H9 (cell line): ENCODE measurements around the gene FBXL13. TPM values are rescaled to one million over a fixed set of nuclear protein-coding genes. Genes with fewer than 3 reads are reported as not detected.

ENCODE experiments used
- DNase-seq: peaks from one replicate; pipeline ENCODE4 v3.0.0-alpha.2; 2017
- H2AFZ ChIP-seq: one replicate; pipeline ENCODE4 v1.6.1; 2013; ENCODE audit warnings: mild to moderate bottlenecking, low read length, control low read depth, moderate library complexity
- H2AK5ac ChIP-seq: 2 replicates; pipeline ENCODE4 v1.6.1; 2013; ENCODE audit warnings: low read length, control low read depth, mixed read lengths; ENCODE audit not compliant: insufficient read length
- H2BK120ac ChIP-seq: one replicate; pipeline ENCODE4 v1.6.1; 2013; ENCODE audit warnings: low read depth, mild to moderate bottlenecking, low read length, control low read depth, inconsistent platforms; ENCODE audit not compliant: poor library complexity, severe bottlenecking
- H2BK12ac ChIP-seq: 2 replicates; pipeline ENCODE4 v1.6.1; 2013; ENCODE audit warnings: low read length, control low read depth, mixed read lengths, low read depth; ENCODE audit not compliant: insufficient read length
- H2BK15ac ChIP-seq: 2 replicates; pipeline ENCODE4 v1.6.1; 2013; ENCODE audit warnings: low read depth, low read length, control low read depth
- H2BK20ac ChIP-seq: one replicate; pipeline ENCODE4 v1.6.1; 2013; ENCODE audit warnings: low read depth, mild to moderate bottlenecking, low read length, control low read depth, inconsistent platforms; ENCODE audit not compliant: poor library complexity, severe bottlenecking
- H2BK5ac ChIP-seq: 2 replicates; pipeline ENCODE4 v1.6.1; 2013; ENCODE audit warnings: low read length, control low read depth, mixed read lengths; ENCODE audit not compliant: insufficient read length
- H3K14ac ChIP-seq: 2 replicates; pipeline ENCODE4 v1.6.1; 2013; ENCODE audit warnings: low read length, control low read depth; ENCODE audit not compliant: insufficient read depth
- H3K18ac ChIP-seq: 2 replicates; pipeline ENCODE4 v1.6.1; 2013; ENCODE audit warnings: low read depth, mild to moderate bottlenecking, mixed read lengths, low read length, control low read depth; ENCODE audit not compliant: insufficient read length
- H3K23ac ChIP-seq: 2 replicates; pipeline ENCODE4 v1.6.1; 2013; ENCODE audit warnings: low read length, control low read depth, mixed read lengths, low read depth; ENCODE audit not compliant: insufficient read length
- H3K23me2 ChIP-seq: 2 replicates; pipeline ENCODE4 v1.6.1; 2013; ENCODE audit warnings: low read depth, mild to moderate bottlenecking, mixed read lengths, low read length, control low read depth; ENCODE audit not compliant: insufficient read length, poor library complexity, severe bottlenecking
- H3K27ac ChIP-seq: 2 replicates; pipeline ENCODE4 v1.5.1; 2013; ENCODE audit warnings: low read length, control low read depth, mixed read lengths, low read depth; ENCODE audit not compliant: insufficient read length
- H3K27me3 ChIP-seq: 2 replicates; pipeline ENCODE4 v1.6.1; 2013; ENCODE audit warnings: low read length, control low read depth, inconsistent platforms; ENCODE audit not compliant: insufficient read depth
- H3K4ac ChIP-seq: 2 replicates; pipeline ENCODE4 v1.6.1; 2013; ENCODE audit warnings: low read depth, mild to moderate bottlenecking, control low read depth, inconsistent platforms, low read length, moderate library complexity
- H3K4me1 ChIP-seq: 2 replicates; pipeline ENCODE4 v1.6.1; 2013; ENCODE audit warnings: low read length, control low read depth, inconsistent platforms; ENCODE audit not compliant: insufficient read depth
- H3K4me2 ChIP-seq: 2 replicates; pipeline ENCODE4 v1.6.1; 2013; ENCODE audit warnings: low read length, control low read depth, mixed read lengths; ENCODE audit not compliant: insufficient read length, insufficient read depth
- H3K56ac ChIP-seq: 2 replicates; pipeline ENCODE4 v1.6.1; 2013; ENCODE audit warnings: low read depth, mild to moderate bottlenecking, mixed read lengths, low read length, control low read depth; ENCODE audit not compliant: insufficient read length
- H3K79me1 ChIP-seq: 2 replicates; pipeline ENCODE4 v1.6.1; 2013; ENCODE audit warnings: low read depth, mild to moderate bottlenecking, moderate library complexity, low read length, control low read depth, inconsistent platforms; ENCODE audit not compliant: insufficient read depth, poor library complexity, severe bottlenecking
- H3K79me2 ChIP-seq: 2 replicates; pipeline ENCODE4 v1.6.1; 2013; ENCODE audit warnings: low read length, control low read depth, inconsistent platforms; ENCODE audit not compliant: insufficient read depth
- H3K9ac ChIP-seq: 2 replicates; pipeline ENCODE4 v1.6.1; 2013; ENCODE audit warnings: low read length, control low read depth, mixed read lengths; ENCODE audit not compliant: insufficient read length; ENCODE audit errors: extremely low read depth
- H3K9me3 ChIP-seq: one replicate; pipeline ENCODE4 v1.6.1; 2013; ENCODE audit warnings: low read depth, low read length, inconsistent platforms; ENCODE audit not compliant: control insufficient read depth
- H3T11ph ChIP-seq: one replicate; pipeline ENCODE4 v1.6.1; 2013; ENCODE audit warnings: mild to moderate bottlenecking, low read length, control low read depth, inconsistent platforms
- H4K20me1 ChIP-seq: one replicate; pipeline ENCODE4 v1.6.1; 2013; ENCODE audit not compliant: control insufficient read depth, insufficient read length, insufficient read depth
- H4K5ac ChIP-seq: 2 replicates; pipeline ENCODE4 v1.6.1; 2013; ENCODE audit warnings: low read depth, mild to moderate bottlenecking, mixed read lengths, low read length, control low read depth; ENCODE audit not compliant: insufficient read length
- H4K8ac ChIP-seq: replicated peaks from 2 replicates; pipeline ENCODE4 v1.6.1; 2013; ENCODE audit warnings: low read length, control low read depth, mixed read lengths, low read depth; ENCODE audit not compliant: insufficient read length
- H4K91ac ChIP-seq: 2 replicates; pipeline ENCODE4 v1.6.1; 2013; ENCODE audit warnings: low read depth, mild to moderate bottlenecking, moderate library complexity, mixed read lengths, low read length, control low read depth; ENCODE audit not compliant: insufficient read length
- H3K27ac Mint-ChIP-seq, 3 experiments: 2 replicates in 2 of 3; 3 replicates in 1 of 3; pipeline ENCODE4 v1.8.0; 2020 to 2021; ENCODE audit warnings: mixed read lengths in 3 of 3, mild to moderate bottlenecking in 1 of 3, moderate library complexity in 1 of 3
- H3K27me3 Mint-ChIP-seq: 2 replicates; pipeline ENCODE4 v1.8.0; 2021; ENCODE audit warnings: low read depth, mild to moderate bottlenecking, moderate library complexity, mixed read lengths
- H3K36me3 Mint-ChIP-seq, 3 experiments: 2 replicates in 2 of 3; 3 replicates in 1 of 3; pipeline ENCODE4 v1.8.0; 2020 to 2021; ENCODE audit warnings: low read depth in 3 of 3, mixed read lengths in 3 of 3; ENCODE audit not compliant: insufficient read depth in 1 of 3
- H3K4me1 Mint-ChIP-seq, 2 experiments: 2 replicates each; pipeline ENCODE4 v1.8.0; 2020; ENCODE audit warnings: mixed read lengths in 2 of 2
- H3K4me3 Mint-ChIP-seq, 2 experiments: 2 replicates in 1 of 2; 3 replicates in 1 of 2; pipeline ENCODE4 v1.8.0; 2020 to 2021; ENCODE audit warnings: mild to moderate bottlenecking in 2 of 2, mixed read lengths in 2 of 2, moderate library complexity in 1 of 2
- H3K9me3 Mint-ChIP-seq, 2 experiments: 2 replicates in 1 of 2; 3 replicates in 1 of 2; pipeline ENCODE4 v1.8.0; 2020; ENCODE audit warnings: mild to moderate bottlenecking in 2 of 2, mixed read lengths in 2 of 2, moderate library complexity in 1 of 2
- WGBS: extraction: QIAGEN DNeasy Blood & Tissue Kit; methylation state at CpG from one replicate; pipeline ENCODE4 v1.1.7; 2013; ENCODE audit warnings: missing lambda C conversion rate, low lambda C conversion rate, mixed read lengths; ENCODE audit not compliant: insufficient read length; ENCODE audit errors: extremely low coverage; 5-methylcytosine and 5-hydroxymethylcytosine counted together
- total RNA-seq: library from RNA; stranded (reverse); gene quantifications from 2 replicates; pipeline ENCODE4 v1.2.1, GENCODE V29; 2021
- TF ChIP-seq, protein P1 (sequence below): fragments of 200-600 bp; sonication (generic); conservative IDR thresholded peaks from 3 replicates; pipeline ENCODE4 v1.8.0; 2021; ENCODE audit warnings: antibody characterized with exemption, mild to moderate bottlenecking

The FBXL13 gene
- total RNA-seq, 1 experiment from 2014 or later = 4.4 TPM

DNA sequence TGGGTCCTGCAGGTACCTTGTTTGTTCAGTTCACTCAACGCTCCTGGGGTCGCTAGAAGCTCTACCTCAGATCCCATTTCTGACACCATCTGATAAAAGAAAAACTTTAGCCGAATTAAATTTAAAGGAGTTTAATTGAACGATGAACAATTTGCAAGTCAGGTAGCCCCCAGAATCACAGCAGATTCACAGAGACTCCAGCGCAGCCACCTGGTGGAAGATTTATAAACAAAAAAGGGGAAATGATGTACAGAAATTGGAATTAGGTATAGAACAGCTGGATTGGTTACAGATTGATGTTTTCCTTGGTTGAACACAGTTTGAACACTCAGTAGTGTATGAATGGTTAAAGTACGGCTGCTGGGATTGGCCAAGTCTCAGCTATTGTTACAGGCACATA, 23.1 kb downstream of the FBXL13 start:
- H3K9ac ChIP-seq = no peak overlapping the region
- no peak overlapping the region for H2BK20ac ChIP-seq
- no peak overlapping the region for H3T11ph ChIP-seq
- DNase-seq = no peak
- no CpG with 5 or more reads among the region's 6 CpGs for WGBS
- TF ChIP-seq, protein P1, sequence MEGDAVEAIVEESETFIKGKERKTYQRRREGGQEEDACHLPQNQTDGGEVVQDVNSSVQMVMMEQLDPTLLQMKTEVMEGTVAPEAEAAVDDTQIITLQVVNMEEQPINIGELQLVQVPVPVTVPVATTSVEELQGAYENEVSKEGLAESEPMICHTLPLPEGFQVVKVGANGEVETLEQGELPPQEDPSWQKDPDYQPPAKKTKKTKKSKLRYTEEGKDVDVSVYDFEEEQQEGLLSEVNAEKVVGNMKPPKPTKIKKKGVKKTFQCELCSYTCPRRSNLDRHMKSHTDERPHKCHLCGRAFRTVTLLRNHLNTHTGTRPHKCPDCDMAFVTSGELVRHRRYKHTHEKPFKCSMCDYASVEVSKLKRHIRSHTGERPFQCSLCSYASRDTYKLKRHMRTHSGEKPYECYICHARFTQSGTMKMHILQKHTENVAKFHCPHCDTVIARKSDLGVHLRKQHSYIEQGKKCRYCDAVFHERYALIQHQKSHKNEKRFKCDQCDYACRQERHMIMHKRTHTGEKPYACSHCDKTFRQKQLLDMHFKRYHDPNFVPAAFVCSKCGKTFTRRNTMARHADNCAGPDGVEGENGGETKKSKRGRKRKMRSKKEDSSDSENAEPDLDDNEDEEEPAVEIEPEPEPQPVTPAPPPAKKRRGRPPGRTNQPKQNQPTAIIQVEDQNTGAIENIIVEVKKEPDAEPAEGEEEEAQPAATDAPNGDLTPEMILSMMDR = no peak
- H2BK120ac ChIP-seq = no peak overlapping the region
- Mint-ChIP-seq H3K27ac (no peak overlapping the region), H3K4me3 (no peak overlapping the region), H3K27me3 (no peaks in the 10 kb centered on the region; the same call in 1 of the 2 replicates), H3K4me1 (no peaks in the 10 kb centered on the region), H3K36me3 (peaks cover 36 to 63% (median 61%) of the 10 kb centered on the region in 3 experiments), H3K9me3 (peaks cover 39 to 48% of the 10 kb centered on the region in 2 experiments)
- H3K23ac ChIP-seq = no peak overlapping the region
- no peak overlapping the region for H4K91ac ChIP-seq
- no peak overlapping the region for H3K14ac ChIP-seq
- no peak overlapping the region for H3K4me2 ChIP-seq
- H3K4ac ChIP-seq = no peak overlapping the region
- no peak overlapping the region for H4K5ac ChIP-seq
- no peaks in the 10 kb centered on the region for H3K79me2 ChIP-seq
- H4K20me1 ChIP-seq = no peaks in the 10 kb centered on the region
- no peak overlapping the region for H2BK12ac ChIP-seq
- H2BK15ac ChIP-seq = no peak overlapping the region
- H3K27me3 ChIP-seq = no peaks in the 10 kb centered on the region
- no peak overlapping the region for H2AFZ ChIP-seq
- H3K56ac ChIP-seq = no peak overlapping the region
- H3K27ac ChIP-seq = no peak overlapping the region
- H3K4me1 ChIP-seq = no peaks in the 10 kb centered on the region
- H3K23me2 ChIP-seq = no peaks in the 10 kb centered on the region
- H3K79me1 ChIP-seq = no peaks in the 10 kb centered on the region
- H2AK5ac ChIP-seq = no peak overlapping the region
- no peak overlapping the region for H2BK5ac ChIP-seq
- no peaks in the 10 kb centered on the region for H3K9me3 ChIP-seq
- H3K18ac ChIP-seq = no peak overlapping the region
- H4K8ac ChIP-seq = no peak overlapping the region
